Ecto neural progenitor cell (in vitro differentiated cells): ENCODE measurements around the gene IFNAR1.
"Not testable (repeated sequence)": the region's sequence is repeated elsewhere in the genome, so short reads cannot be mapped to it uniquely, and the experiment has no call there.

Experiments used
- DNase-seq: peaks from one replicate; pipeline ENCODE4 v3.0.0-alpha.2; 2018; ENCODE audit warnings: low spot score

Gene IFNAR1

DNA sequence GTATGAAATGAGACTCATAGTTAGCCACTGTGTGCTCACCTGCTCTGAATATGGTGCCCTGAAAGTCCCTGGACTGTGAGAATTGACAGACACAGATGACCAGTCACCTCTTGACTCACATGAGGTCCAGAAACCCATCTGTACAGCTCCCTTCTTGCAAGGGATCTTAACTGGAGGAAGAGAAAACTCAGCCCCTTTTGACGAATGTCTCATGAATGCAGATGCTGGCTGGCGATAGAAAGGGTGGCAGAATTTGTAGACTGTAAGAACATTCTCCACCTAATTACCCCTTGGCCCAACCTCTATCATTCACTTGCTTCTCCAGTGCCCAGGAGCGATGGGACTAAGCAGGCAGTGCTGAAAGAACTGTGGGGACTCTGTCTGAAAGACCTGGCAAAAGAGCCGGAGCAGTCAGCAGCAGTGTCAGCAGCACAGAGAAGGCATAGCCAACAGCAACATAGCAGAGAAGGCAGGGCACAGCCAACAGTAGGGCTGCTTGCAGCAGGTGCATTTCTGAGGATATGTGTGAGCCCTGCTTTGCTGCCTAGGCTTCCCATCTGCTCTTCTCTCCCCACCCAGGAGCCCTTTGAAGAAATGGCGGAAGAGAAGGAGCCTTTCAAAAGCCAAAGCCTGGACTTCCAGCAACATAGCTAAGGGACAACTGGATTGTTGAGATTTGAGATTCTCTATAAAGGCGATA, 52.6 kb downstream of the IFNAR1 start:
- no peak for DNase-seq

DNA sequence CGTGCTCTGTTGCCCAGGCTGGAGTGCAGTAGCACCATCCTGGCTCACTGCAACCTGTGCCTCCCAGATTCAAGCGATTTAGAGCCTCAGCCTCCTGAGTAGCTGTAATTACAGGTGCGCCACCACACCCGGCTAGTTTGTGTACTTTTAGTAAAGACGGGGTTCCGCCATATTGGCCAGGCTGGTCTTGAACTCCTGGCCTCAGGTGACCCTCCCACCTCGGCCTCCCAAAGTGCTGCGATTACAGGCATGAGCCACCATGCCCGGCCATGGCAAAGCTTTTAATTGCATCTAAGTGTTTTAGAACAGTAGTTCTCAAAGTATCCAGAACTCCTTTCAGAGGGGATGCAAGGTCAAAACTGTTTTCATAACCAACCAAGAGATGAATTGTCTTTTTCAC, 53.3 kb downstream of the IFNAR1 start:
- DNase-seq, result no peak

DNA sequence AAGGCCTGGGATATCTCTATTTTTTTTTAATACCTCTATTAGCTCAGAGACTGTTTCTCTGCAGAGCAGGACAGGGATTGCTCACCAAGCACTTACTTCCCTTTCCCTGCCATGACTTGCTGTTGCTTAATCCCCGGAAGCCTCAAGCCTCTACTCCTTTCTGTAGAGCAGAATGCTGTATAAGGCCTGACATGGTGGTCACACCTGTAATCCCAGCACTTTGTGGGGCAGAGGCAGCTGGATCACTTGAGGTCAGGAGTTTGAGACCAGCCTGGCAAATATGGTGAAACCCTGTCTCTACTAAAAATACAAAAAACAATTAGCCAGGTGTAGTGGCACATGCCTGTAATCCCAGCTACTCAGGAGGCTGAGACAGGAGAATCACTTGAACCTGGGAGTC, 55.2 kb downstream of the IFNAR1 start:
- not testable (repeated sequence) for DNase-seq

DNA sequence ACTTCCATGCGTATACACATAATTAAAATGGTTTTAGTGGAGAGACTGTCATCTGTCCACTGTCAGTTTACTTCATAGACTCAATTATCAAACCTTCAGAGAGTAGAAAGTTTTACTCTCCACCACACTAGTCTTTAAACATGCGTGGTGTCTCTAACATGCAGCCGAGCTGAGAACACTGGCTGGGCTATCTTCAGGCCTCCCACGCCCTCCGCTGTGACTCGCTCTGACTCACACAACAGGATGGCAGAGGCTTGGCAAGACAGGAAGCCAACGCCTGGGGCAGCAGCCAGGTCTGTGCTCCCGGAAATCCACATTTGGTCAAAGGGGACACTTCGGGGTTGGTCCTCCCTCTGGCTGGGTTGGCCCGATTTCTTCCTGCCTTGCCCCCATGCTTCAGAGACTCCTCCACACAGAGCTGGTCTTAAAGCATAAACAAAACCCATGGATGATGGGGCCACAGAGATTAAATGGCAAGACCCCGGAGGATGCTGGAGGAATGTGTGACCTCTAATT, 55.8 kb downstream of the IFNAR1 start:
- no peak for DNase-seq

DNA sequence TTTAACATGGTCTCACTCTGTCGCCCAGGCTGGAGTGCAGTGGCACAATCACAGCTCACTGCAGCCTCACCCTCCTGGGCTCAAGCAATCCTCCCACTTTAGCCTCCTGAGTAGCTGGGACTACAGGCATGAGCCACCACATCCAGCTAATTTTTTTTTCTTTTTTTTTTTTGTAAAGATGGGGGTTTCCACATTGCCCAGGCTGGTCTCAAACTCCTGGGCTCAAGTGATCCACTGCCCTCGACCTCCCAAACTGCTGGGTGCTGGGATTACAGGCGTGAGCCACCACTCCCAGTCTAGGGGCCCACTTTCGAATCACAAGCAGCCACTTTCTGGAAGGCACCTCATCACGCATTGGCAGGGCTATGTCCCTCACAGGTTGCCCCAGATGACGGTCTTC, 56.6 kb downstream of the IFNAR1 start:
- DNase-seq, result not testable (repeated sequence)

DNA sequence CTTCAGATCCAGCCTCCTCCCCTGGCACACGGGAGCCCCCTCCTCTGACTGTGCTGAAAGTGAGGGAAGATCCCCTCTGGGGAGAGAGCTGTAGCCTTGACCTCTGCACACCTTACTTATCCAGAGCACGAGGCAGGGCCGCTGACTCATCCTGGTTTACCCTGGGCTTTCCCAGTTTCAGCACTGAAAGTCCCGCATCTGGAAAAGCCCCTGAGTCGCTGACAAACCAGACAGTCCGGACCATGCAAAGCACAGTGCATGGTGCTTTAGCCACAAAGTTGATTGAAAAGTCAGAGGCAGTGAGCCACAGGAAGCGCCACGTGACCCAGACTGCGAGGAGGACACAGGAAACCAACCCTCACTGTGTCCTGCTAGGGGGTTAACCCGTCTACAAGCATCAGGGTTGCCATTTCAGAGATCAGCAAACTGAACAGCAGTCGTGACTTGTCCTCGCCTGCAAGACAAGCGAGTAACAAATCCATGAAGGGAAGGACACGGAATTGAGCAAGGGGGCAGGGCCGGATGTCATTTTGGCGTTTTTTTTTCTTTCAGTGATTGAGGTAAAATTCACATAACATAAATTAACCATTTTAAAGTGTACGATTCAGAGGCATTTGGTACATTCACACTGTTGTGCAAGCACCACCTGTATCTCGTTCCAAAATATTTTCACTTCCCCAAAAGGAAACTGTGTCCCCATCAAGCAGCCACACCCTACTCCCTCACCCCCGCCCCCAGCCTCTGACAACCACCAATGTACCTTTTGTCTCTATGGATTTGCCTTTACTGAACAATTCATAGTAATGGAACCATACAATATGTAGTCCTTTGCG, 58.5 kb downstream of the IFNAR1 start:
- DNase-seq, result no peak

DNA sequence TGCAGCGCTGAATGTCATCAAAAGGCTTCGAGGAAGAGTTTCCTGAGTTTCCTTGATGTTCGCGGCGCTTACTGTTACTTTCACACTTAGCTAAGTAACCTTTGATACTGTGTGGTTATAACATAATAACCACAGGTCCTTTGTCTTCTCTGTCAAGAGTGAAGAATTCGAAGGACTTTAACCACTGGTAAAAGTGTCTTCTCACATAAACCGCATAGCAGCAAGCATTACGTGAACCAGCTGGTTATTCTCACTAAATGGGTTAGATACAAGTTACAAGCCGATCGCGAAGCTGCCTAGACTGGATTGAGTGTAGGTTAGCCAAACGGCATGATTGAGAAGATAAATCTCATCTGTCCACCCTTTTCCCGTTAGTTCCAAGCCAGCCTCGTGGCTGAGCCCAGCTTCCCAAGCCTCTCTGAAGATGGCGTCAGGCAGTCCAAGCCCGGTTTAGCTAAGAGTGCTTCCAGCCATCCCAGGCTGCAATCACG, 60.1 kb downstream of the IFNAR1 start:
- no peak for DNase-seq

DNA sequence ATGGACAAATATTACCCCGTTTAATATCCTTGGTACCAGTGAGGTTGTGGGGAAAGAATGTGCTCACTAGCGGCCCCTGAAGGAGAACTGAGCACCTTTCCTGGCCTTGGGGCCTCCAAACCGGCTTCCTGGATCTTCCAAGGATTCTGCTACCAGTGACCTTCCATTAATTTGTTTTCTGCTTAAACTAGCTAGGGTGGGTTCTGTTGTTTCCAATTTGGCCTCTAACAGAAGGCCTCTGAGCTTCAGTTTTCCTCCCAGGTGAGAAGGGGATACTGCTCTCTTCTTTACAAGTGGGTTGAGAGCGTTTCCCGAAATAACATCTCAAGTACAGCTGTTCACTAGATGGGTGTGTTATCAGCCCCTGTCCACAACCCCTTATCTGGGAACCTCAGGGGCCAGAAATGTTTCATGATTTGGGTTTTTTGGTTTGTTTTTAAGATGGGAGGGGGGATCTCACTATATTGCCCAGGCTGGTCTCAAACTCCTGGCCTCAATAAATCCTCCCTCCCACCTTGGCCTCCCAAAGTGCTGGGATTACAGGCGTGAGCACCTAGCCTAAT, 61.5 kb downstream of the IFNAR1 start:
- DNase-seq, result no peak

DNA sequence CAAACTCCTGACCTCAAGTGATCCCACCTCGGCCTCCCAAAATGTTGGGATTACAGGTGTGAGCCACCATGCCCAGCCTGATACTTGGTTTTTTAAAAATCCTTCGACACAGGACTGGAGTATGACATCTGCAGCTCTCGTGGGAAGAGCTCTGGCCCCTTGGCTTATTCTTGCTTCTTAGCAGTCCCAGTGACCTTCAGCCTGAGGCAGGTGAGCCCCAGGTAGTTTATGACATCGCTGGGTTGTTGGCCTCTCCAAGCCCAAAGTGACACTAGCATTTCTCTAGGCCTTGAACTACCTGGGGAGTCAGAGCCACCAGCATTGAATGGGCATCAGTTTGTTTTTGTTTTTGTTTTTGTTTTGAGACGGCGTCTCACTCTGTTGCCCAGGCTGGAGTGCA, 62.5 kb downstream of the IFNAR1 start:
- no peak for DNase-seq

DNA sequence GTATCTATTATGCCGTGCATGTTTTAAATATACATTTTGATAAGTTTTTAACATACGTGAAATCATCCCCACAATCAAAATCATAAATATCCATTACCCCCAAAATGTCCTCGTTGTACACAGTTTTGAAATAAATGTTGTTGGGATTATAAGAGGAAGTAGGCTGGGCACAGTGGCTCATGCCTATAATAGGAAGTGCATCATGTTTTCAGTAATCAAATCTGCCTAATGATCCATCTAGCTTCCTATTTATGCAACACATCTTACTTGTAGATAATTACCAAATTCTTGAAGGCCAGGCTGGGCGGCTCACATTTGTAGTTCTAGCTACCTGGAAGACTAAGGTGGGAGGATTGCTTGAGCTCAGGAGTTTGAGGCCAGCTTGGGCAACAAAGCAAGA, 63.4 kb downstream of the IFNAR1 start:
- no peak for DNase-seq

DNA sequence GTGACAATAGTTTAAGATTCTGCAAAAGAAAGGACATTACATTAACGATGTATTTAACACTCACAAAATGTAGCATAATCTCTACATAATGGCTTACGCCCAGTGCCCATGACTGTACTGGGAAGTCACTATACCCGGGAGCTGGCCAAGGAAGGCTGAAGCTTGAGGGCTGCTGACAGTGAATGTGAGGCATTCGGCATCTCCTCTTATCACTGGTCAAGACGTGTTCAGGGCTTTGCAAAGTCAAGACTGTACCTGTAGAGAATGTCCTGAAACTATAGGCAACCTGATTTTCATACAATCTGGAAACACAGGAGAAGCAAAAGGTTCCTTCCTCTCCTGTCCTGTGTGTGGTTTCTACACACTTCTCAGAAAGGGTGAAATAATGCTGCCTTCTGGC, 65.7 kb downstream of the IFNAR1 start:
- DNase-seq, result no peak

DNA sequence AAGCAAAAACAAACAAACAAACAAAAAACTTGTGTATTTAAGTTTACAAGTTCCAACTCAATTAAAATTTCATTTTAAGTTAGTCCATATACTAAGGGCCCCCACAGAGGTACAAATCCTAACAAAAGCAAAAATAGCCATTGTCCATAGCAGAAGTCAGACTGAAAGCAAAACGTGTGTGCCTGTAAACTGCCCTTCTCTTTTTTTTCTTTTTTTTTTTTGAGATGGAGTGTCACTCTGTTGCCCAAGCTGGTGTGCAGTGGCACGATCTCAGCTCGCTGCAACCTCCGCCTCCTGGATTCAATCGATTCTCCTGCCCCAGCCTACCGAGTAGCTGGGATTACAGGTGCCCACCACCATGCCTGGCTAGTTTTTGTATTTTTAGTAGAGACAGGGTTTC, 66.9 kb downstream of the IFNAR1 start:
- DNase-seq, result no peak

DNA sequence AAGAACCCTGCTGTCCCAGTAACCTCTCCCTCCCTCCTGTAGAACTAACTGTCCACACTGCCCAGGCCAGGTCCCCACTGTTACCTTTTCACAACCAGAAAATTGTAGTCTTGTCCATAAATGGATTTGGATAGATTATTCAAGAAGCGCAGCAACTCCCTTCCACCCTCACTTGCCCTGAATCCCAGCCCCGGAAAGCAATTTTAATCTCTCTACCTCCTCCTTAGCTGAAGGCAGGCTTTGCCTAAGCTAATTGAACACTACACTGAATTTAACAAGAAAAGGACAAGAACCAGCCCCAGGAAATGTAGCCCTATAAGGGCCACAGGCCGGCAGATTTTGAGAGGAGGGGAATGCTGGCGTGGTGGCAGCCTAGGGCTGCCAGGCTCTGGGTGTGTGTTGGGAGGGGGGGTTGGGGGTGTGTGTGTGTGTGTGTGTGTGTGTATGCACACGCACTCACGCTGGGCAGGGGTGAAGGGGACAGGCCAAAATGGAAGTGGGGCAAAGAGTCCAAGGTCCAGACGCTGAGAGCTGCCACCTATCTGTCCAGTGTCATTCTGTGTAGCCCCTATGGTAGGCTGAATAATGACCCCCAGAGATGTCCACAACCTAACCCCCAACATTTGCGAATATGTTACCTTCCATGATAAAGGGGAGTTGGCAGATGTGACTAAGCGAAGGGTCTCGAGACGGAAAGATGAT, 67.7 kb downstream of the IFNAR1 start:
- no peak for DNase-seq

DNA sequence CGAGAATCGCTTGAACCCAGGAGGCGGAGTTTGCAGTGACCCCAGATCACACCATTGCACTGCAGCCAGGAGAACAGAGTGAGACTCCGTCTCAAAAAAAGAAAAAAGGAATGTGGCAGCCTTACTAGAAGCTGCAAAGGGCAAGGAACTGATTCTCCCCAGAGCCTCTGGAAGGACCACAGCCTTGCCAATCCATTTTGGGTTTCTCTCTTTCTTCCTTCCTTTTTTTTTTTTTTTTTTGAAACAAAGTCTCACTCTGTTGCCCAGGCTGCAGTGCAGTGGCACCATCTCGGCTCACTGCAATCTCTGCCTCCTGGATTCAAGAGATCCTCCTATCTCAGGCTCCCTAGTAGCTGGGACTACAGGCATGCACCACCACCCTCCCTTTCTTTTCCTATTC, 68.6 kb downstream of the IFNAR1 start:
- no peak for DNase-seq

DNA sequence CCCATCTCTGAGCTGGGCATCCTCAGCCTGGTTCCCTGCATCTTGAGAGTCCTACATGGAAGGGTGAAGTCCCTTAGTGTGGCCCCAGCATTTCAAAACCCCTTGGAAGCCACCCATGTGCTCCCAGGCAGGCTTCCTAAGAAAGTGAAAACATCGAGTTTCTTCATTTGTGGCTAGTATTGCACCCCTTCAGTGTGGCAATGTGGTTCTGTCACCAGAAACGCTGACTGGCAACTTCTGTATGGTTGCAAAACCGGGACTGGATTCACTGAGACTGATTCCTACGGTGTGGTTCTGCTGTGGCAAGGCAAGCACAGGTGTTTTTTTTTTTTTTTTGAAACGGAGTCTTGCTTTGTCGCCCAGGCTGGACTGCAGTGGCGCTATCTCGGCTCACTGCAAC, 69.5 kb downstream of the IFNAR1 start:
- DNase-seq, result no peak

DNA sequence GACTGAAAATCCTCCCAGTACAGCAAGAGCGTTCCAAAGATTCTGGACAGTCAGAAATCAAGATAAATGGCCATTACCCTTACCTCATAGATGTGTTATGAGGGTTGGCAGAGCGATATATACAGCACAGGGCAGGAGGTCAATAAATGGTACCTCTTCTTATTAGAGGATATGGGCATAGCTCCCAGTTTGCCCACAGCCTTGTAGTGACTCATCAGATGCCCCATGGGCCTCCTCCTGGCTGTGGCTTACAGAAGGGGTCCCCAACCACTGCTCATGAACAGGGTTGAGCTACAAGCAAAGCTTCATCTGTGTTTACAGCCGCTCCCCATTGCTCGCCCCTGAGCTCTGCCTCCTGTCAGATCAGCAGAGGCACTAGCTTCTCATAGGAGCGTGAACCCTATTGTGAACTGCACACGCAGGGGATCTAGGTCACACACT, 71.1 kb downstream of the IFNAR1 start:
- DNase-seq, result no peak

DNA sequence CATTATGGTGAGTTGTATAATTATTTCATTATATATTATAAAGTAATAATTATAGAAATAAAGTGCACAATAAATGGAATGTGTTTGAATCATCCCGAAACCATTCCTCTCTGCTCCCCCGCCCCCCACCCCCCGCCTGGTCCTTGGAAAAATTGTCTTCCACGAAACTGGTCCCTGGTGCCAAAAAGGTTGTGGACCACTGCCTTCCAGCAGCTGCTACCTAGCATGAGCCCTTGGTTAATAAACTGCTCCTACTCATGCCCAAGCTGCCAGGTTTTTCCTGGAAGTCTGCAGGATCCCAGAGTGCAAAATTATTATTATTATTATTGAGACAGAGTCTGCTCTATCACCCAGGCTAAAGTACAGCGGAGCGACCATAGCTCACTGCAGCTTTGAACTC, 71.7 kb downstream of the IFNAR1 start:
- no peak for DNase-seq

DNA sequence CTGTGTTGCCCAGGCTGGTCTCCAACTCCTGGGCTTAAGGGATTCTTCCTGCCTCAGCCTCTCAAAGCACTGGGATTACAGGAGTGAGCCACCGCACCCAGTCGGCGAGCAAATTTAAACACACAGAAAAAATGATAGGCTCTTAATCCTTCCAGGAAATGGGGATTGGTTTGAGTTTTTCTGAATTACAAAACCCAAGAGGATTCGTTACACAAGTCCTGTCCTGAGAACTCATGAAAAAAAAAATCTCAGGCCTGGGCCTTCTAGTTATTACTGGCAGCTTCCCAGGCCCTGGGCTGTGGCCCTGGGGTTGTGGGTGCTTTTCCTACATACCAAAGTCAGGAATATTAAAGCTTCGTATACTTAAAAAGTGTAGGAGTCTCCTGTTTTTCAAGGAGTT, 72.2 kb downstream of the IFNAR1 start:
- no peak for DNase-seq

DNA sequence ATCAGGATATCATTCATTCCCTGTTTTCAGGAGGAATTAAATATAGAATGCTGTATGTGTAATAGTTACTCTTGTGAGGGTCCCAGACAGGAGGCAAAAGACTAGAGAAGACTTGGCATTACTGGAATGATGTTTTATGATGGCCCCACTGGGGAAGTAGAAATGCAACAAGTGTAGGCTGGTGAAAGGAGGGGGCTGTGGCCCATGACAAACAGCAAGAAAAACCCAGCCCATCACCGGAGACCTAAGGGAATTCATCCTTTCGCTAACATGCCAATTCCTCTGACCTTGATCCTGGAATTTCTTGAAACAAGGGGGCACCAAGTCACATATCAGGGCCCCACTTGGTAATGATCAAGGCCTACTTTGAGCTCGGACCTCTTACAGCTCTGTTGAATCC, 72.9 kb downstream of the IFNAR1 start:
- no peak for DNase-seq

DNA sequence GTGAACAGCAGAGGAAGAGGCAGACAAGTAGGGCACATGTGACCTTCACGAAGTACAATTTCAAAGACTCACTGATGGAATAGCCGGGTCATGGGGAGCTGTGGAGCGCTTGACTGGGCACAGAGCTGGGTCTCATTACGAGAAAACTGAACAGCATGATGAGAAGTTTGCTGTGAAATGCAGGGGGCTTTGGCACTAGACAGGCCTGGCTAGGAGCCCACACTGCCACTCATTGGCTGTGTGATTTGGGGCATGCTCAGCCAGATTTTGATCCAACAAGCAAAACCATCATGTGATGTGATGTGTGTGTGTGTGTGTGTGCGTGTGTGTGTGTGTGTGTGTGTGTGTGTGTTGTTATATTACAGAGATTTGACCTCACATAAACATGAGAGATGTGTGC, 73.6 kb downstream of the IFNAR1 start:
- no peak for DNase-seq

DNA sequence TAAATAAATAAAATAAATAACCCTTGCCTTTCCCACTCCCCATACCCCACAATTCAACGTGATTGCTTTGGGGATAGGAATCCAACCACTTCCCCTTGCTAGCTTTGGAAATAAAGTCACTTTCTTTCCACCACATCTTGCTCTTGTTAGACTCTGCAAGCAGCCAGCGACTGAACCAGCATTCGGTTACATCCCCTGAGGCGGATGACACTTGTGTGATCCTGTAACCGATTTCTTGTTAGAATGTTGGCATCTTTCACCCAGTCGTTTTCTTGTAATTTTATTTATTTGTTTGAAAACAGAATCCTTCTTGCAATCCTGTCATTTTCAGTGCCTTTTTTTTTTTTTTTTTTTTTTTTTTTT, 76.8 kb downstream of the IFNAR1 start:
- no peak for DNase-seq
